ENCODE measurements around the gene ANK3. TPM values are rescaled to one million over a fixed set of nuclear protein-coding genes. Genes with fewer than 3 reads are reported as not detected.

ANK3 gene
- polyA plus RNA-seq, 1 experiment: 0.13 TPM

DNA sequence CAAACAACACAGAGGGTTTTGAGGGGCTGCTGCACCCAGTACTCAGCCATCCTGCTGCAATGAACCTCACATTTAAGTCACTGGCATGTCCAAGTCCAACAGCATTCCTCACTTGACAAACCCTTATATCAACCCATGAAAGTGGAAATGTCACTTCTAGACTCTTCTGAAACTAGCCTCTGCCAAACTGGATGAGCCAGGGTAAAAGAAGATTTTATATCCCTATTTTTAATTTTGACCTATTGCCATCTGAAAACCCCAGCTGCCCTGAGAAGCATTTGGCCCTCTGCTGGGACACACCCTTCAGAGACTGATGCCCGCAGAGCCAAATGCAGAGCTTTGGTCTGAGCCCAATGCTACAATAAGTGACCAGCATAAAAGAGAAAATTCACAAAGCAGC, 201.1 kb downstream of the ANK3 start:
- ChIA-PET POLR2A (no interaction called here), CTCF (interaction anchor here (0.8 to 1.2 kb wide), 3 partner anchors 11 to 24 kb away, joined by 3 to 4 read pairs (median 4); no protein-coding TSS in a partner anchor)
- no peak overlapping the region for H3K4me3 ChIP-seq (ENCODE audit: low read depth, low read length)
- TF ChIP-seq, protein P1, sequence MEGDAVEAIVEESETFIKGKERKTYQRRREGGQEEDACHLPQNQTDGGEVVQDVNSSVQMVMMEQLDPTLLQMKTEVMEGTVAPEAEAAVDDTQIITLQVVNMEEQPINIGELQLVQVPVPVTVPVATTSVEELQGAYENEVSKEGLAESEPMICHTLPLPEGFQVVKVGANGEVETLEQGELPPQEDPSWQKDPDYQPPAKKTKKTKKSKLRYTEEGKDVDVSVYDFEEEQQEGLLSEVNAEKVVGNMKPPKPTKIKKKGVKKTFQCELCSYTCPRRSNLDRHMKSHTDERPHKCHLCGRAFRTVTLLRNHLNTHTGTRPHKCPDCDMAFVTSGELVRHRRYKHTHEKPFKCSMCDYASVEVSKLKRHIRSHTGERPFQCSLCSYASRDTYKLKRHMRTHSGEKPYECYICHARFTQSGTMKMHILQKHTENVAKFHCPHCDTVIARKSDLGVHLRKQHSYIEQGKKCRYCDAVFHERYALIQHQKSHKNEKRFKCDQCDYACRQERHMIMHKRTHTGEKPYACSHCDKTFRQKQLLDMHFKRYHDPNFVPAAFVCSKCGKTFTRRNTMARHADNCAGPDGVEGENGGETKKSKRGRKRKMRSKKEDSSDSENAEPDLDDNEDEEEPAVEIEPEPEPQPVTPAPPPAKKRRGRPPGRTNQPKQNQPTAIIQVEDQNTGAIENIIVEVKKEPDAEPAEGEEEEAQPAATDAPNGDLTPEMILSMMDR (IDR thresholded peaks at IDR 0.05; ENCODE audit: insufficient read depth, low read depth, low read length): no peak
- 0 out of 2 replicates have a peak, but pooled peaks cover 2% of the 10 kb centered on the region for H3K27me3 ChIP-seq (ENCODE audit: control insufficient read depth, insufficient read depth, low read length)
- no peak for DNase-seq (ENCODE audit: low read depth)
- no peaks in the 10 kb centered on the region for H3K36me3 ChIP-seq (ENCODE audit: control insufficient read depth, insufficient read depth, low read length)

DNA sequence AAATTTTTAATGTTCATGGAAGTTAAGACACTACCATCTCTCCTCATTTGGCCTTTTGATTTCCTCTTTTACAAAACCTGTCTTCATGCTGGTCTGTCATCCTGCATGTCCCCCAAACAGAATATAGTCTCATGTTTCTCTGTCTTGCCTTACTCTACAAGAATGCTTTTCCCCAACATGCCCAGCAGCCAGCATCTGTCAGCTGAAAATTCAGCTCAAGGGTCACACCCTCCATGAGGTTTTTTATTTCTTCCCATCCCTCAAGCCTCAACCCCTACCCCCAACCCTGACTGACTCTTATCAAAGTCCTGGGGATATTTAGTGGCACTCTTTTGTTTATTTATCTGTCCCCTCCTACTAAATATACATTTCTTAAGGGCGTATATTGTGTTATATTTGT, 202.0 kb downstream of the ANK3 start:
- CTCF ChIA-PET: no interaction called here
- POLR2A ChIA-PET: no interaction called here

DNA sequence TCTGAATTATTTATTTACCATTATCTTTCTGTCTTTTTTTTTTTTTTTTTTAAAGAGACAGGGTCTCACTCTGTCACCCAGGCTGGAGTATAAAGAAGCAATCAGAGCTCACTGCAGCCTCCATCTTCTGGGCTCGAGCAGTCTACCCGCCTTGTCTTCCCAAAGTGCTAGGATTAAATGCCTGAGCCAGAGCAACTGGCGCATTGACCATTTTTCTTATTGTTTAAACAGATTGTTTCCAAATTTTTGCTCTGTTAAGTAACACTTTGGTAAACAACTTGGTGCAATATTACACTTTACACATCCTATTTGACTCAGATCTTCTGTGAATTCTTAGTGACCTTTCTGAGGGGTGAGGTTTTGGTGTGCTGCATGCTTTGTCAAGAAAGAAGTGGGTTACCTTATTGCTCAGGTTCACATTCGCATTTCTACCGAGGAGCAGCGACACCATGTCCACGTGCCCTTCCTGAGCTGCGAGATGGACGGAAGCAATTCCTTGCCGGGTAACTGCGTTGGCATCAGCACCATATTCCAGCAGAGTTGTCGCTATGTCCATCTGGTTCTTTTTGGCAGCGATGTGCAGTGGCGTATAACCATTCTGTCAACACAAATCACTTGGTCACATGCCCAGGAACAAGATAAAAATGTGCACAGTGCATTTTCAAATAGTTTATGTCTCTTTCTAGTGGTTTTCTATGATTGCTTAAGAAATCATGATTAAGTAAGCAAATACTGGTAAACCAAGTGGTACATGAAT, 203.2 kb downstream of the ANK3 start:
- POLR2A ChIA-PET: interaction anchor here (0.6 kb wide), 1 partner anchor 194 kb away, joined by 3 read pairs; no protein-coding TSS in a partner anchor
- H3K4me3 ChIP-seq (ENCODE audit: low read depth, low read length): no peak overlapping the region

More for the DNA sequence above, 202.0 kb downstream of the ANK3 start:
- TF ChIP-seq, protein P1 (IDR thresholded peaks at IDR 0.05; ENCODE audit: insufficient read depth, low read depth, low read length): no peak
- H3K36me3 ChIP-seq (ENCODE audit: control insufficient read depth, insufficient read depth, low read length): no peaks in the 10 kb centered on the region
- 0 out of 2 replicates have a peak, but pooled peaks cover 2% of the 10 kb centered on the region for H3K27me3 ChIP-seq (ENCODE audit: control insufficient read depth, insufficient read depth, low read length)
- no peak overlapping the region for H3K4me3 ChIP-seq (ENCODE audit: low read depth, low read length)
- no peak for DNase-seq (ENCODE audit: low read depth)

DNA sequence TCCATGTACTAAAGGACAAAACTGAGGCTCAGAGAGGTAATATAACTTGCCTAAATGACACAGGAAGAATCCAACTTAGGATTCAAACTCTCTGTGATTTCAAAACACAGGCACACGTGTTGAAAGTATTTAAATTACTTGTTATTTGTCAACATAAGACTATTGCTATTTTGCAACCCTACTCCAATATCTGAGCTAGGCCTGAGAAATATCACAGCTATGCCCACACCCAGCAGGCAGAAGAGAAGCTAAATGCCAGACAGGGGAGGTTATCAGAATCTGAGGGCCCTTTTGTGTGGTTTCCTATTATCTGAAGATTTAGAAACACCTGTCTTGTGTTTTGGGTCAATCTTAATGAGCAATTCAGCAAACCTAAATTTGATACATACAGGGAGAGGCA, 204.3 kb downstream of the ANK3 start:
- ChIA-PET CTCF (interaction anchor here (1.5 kb wide), 1 partner anchor 70 kb away, joined by 3 read pairs; no protein-coding TSS in a partner anchor), POLR2A (no interaction called here)
- H3K4me3 ChIP-seq (ENCODE audit: low read depth, low read length): no peak overlapping the region
- no peak for DNase-seq (ENCODE audit: low read depth)
- 0 out of 2 replicates have a peak, but pooled peaks cover 2% of the 10 kb centered on the region for H3K27me3 ChIP-seq (ENCODE audit: control insufficient read depth, insufficient read depth, low read length)
- no peaks in the 10 kb centered on the region for H3K36me3 ChIP-seq (ENCODE audit: control insufficient read depth, insufficient read depth, low read length)
- TF ChIP-seq, protein P1 (IDR thresholded peaks at IDR 0.05; ENCODE audit: insufficient read depth, low read depth, low read length): no peak

More for the DNA sequence above, 203.2 kb downstream of the ANK3 start:
- CTCF ChIA-PET: interaction anchor here (0.6 to 1.5 kb wide), 2 partner anchors 71 to 224 kb away, joined by 3 read pairs; no protein-coding TSS in a partner anchor
- TF ChIP-seq, protein P1 (IDR thresholded peaks at IDR 0.05; ENCODE audit: insufficient read depth, low read depth, low read length): no peak
- DNase-seq (ENCODE audit: low read depth): no peak
- Histone ChIP-seq H3K36me3 (ENCODE audit: control insufficient read depth, insufficient read depth, low read length) (no peaks in the 10 kb centered on the region), H3K27me3 (ENCODE audit: control insufficient read depth, insufficient read depth, low read length) (0 out of 2 replicates have a peak, but pooled peaks cover 2% of the 10 kb centered on the region)

DNA sequence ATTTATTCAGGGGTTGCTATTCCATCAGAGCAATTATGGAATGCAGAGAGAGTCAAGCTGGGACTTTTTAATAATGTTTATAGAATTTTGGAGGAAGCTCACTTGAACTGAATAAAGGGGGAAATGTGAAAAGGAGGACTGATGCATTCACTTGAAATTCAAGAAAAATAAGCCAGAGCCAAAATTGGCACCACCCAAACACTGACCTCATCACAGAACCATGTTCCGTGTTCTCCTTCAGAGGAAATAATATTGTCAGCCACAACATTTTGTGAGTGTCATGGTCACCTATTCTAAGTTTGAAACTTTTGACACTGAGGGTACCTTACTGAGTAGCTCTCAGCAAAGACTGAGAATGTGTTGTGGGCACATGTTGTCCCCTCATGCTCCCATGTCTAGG, 207.0 kb downstream of the ANK3 start:
- CTCF ChIA-PET: no interaction called here

More for the DNA sequence above, 207.0 kb downstream of the ANK3 start:
- POLR2A ChIA-PET: no interaction called here
- Histone ChIP-seq H3K36me3 (ENCODE audit: control insufficient read depth, insufficient read depth, low read length) (no peaks in the 10 kb centered on the region), H3K27me3 (ENCODE audit: control insufficient read depth, insufficient read depth, low read length) (no peaks in the 10 kb centered on the region), H3K4me3 (ENCODE audit: low read depth, low read length) (no peak overlapping the region)
- DNase-seq (ENCODE audit: low read depth): peak; percentile 31
- TF ChIP-seq, protein P1 (IDR thresholded peaks at IDR 0.05; ENCODE audit: insufficient read depth, low read depth, low read length): no peak

Data from BJ (cell line).